WTC11 (cell line): Measurements from ENCODE around the gene TTLL10. TPM values are rescaled to one million over a fixed set of nuclear protein-coding genes. Genes with fewer than 3 reads are reported as not detected.
"Not testable (repeated sequence)": the region's sequence is repeated elsewhere in the genome, so short reads cannot be mapped to it uniquely, and the experiment has no call there.

Experiments used
- ATAC-seq: fragments of 200-7000 bp; cut with Tn5 transposase; 2 replicates; pipeline ENCODE4 v1.10.0; 2021; ENCODE audit warnings: mild to moderate bottlenecking, moderate library complexity
- CTCF ChIA-PET: fragments of 300-600 bp; sonication (Branson Sonifier 250); formaldehyde crosslinking; loops from one replicate; lab custom pipeline; 2021; ENCODE audit warnings: antibody characterized with exemption; lab: Charles Lee
- POLR2A ChIA-PET: fragments of 350-600 bp; sonication (Branson Sonifier 250); formaldehyde crosslinking; loops from one replicate; lab custom pipeline; 2021; ENCODE audit warnings: antibody characterized with exemption; lab: Charles Lee
- DNase-seq: peaks from one replicate; pipeline ENCODE4 v3.0.0; 2021; ENCODE audit warnings: low spot score
- H3K27ac Mint-ChIP-seq: 2 replicates; pipeline ENCODE4 v1.8.0; 2021; ENCODE audit warnings: mixed read lengths
- H3K27me3 Mint-ChIP-seq: 2 replicates; pipeline ENCODE4 v1.8.0; 2021; ENCODE audit warnings: low read depth, mild to moderate bottlenecking, moderate library complexity, mixed read lengths
- H3K36me3 Mint-ChIP-seq: 2 replicates; pipeline ENCODE4 v1.8.0; 2021; ENCODE audit warnings: mixed read lengths
- H3K4me1 Mint-ChIP-seq: 2 replicates; pipeline ENCODE4 v1.8.0; 2022; ENCODE audit warnings: mixed read lengths
- H3K4me3 Mint-ChIP-seq: 2 replicates; pipeline ENCODE4 v1.8.0; 2021; ENCODE audit warnings: mild to moderate bottlenecking, moderate library complexity, mixed read lengths
- H3K9me3 Mint-ChIP-seq: 2 replicates; pipeline ENCODE4 v1.8.0; 2021; ENCODE audit warnings: mixed read lengths
- ATF6 ChIP-seq: sonication (generic); formaldehyde crosslinking; IDR thresholded peaks from 2 replicates; pipeline ENCODE4 v1.8.1; 2023; ENCODE audit warnings: mild to moderate bottlenecking, missing genetic modification reagents
- CBFB ChIP-seq: sonication (generic); formaldehyde crosslinking; IDR thresholded peaks from 2 replicates; pipeline ENCODE4 v1.8.1; 2022; ENCODE audit warnings: mild to moderate bottlenecking, low read depth, missing genetic modification reagents
- CREB1 ChIP-seq: sonication (generic); formaldehyde crosslinking; IDR thresholded peaks from 2 replicates; pipeline ENCODE4 v1.8.0; 2023; ENCODE audit warnings: mild to moderate bottlenecking, missing genetic modification reagents
- CREM ChIP-seq: sonication (generic); formaldehyde crosslinking; IDR thresholded peaks from 2 replicates; pipeline ENCODE4 v1.8.1; 2022; ENCODE audit warnings: mild to moderate bottlenecking, missing genetic modification reagents, moderate library complexity
- CTCF ChIP-seq: fragments of 200-600 bp; IDR thresholded peaks from 2 replicates; pipeline ENCODE4 v1.8.0; 2022; ENCODE audit warnings: antibody characterized with exemption
- E2F1 ChIP-seq: sonication (generic); formaldehyde crosslinking; IDR thresholded peaks from 2 replicates; pipeline ENCODE4 v1.8.0; 2022; ENCODE audit warnings: mild to moderate bottlenecking, missing genetic modification reagents
- ESRRA ChIP-seq: sonication (generic); formaldehyde crosslinking; IDR thresholded peaks from 2 replicates; pipeline ENCODE4 v1.8.1; 2022; ENCODE audit warnings: mild to moderate bottlenecking, missing genetic modification reagents, borderline replicate concordance
- ETV6 ChIP-seq: sonication (generic); formaldehyde crosslinking; IDR thresholded peaks from 2 replicates; pipeline ENCODE4 v1.8.1; 2022; ENCODE audit warnings: mild to moderate bottlenecking, missing genetic modification reagents
- GTF2I ChIP-seq: fragments of 250-450 bp; sonication (Bioruptor Pico); conservative IDR thresholded peaks from 2 replicates; pipeline ENCODE4 v1.4.0; 2021; ENCODE audit warnings: mild to moderate bottlenecking
- NR3C1 ChIP-seq: sonication (generic); formaldehyde crosslinking; conservative IDR thresholded peaks from 2 replicates; pipeline ENCODE4 v1.8.1; 2023; ENCODE audit warnings: low read depth, mild to moderate bottlenecking, missing genetic modification reagents
- OVOL2 ChIP-seq: fragments of 250-450 bp; sonication (Bioruptor Pico); IDR thresholded peaks from 2 replicates; pipeline ENCODE4 v1.9.0; 2021; ENCODE audit warnings: mild to moderate bottlenecking, borderline replicate concordance
- PRRX2 ChIP-seq: fragments of 250-450 bp; sonication (Bioruptor Pico); IDR thresholded peaks from 2 replicates; pipeline ENCODE4 v1.8.0; 2021; ENCODE audit warnings: mild to moderate bottlenecking
- SP1 ChIP-seq: sonication (generic); formaldehyde crosslinking; conservative IDR thresholded peaks from 2 replicates; pipeline ENCODE4 v1.8.1; 2022; ENCODE audit warnings: missing genetic modification reagents
- TCF7 ChIP-seq: sonication (generic); formaldehyde crosslinking; IDR thresholded peaks from 2 replicates; pipeline ENCODE4 v1.8.0; 2022; ENCODE audit warnings: mild to moderate bottlenecking, low read depth, missing genetic modification reagents, moderate library complexity
- USF2 ChIP-seq: sonication (generic); formaldehyde crosslinking; IDR thresholded peaks from 2 replicates; pipeline ENCODE4 v1.8.1; 2023; ENCODE audit warnings: mild to moderate bottlenecking, missing genetic modification reagents, moderate library complexity
- ZNF396 ChIP-seq: fragments of 250-450 bp; sonication (Bioruptor Pico); IDR thresholded peaks from 2 replicates; pipeline ENCODE4 v1.8.0; 2021; ENCODE audit warnings: mild to moderate bottlenecking, moderate library complexity, borderline replicate concordance
- total RNA-seq: library from RNA; stranded (reverse); gene quantifications from 3 replicates; pipeline ENCODE4 v1.2.3, GENCODE V29; 2021
- TF ChIP-seq, protein P1 (sequence below): fragments of 250-450 bp; sonication (Bioruptor Pico); IDR thresholded peaks from 2 replicates; pipeline ENCODE4 v1.9.0; 2021; ENCODE audit warnings: moderate library complexity, mild to moderate bottlenecking, inconsistent platforms, borderline replicate concordance
- TF ChIP-seq, protein P2 (sequence below): sonication (generic); formaldehyde crosslinking; IDR thresholded peaks from 2 replicates; pipeline ENCODE4 v1.8.0; 2022; ENCODE audit warnings: mild to moderate bottlenecking, missing genetic modification reagents

The TTLL10 gene
- total RNA-seq, 1 experiment from 2014 or later: 1.1 TPM

DNA sequence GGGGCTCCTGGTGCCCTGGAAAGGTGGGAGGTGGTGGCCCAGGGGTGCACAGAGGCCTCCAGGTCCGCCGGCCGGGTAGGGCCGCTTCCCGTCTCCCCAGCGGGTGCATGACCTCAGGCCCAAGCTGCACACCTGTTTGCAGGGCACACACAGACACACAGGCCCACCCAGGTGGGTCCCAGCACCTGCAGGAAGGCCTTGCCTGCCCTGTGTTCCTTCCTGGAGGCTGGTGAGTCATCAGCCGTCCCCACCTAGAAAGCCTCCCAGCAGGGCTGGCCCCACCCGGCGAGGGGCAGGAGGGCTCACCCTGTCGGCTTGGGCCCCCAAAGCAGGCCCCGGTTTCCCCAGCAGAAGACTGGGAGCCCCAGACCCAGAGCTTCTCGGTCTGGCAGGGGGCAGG is 23.6 kb upstream of the TTLL10 start (continued):
- TF ChIP-seq, protein P1, sequence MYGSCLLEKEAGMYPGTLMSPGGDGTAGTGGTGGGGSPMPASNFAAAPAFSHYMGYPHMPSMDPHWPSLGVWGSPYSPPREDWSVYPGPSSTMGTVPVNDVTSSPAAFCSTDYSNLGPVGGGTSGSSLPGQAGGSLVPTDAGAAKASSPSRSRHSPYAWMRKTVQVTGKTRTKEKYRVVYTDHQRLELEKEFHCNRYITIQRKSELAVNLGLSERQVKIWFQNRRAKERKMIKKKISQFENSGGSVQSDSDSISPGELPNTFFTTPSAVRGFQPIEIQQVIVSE: no peak
- TF ChIP-seq, protein P2, sequence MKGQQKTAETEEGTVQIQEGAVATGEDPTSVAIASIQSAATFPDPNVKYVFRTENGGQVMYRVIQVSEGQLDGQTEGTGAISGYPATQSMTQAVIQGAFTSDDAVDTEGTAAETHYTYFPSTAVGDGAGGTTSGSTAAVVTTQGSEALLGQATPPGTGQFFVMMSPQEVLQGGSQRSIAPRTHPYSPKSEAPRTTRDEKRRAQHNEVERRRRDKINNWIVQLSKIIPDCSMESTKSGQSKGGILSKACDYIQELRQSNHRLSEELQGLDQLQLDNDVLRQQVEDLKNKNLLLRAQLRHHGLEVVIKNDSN (CRISPR knock-in tag): no peak
- TF ChIP-seq E2F1 (CRISPR knock-in tag) (no peak), CREM (no peak), TCF7 (CRISPR knock-in tag) (no peak), NR3C1 (CRISPR knock-in tag) (no peak)
- TF ChIP-seq, all 79 proteins: peak for 0

- no peak overlapping the region for H3K4me3 Mint-ChIP-seq
- ATAC-seq (no peak), DNase-seq (no peak)
- H3K9me3 Mint-ChIP-seq: peaks cover 28% of the 10 kb centered on the region
- H3K36me3 Mint-ChIP-seq: peaks cover 22% of the 10 kb centered on the region
- no peak overlapping the region for H3K27ac Mint-ChIP-seq
- CTCF ChIA-PET: interaction anchor here (0.8 kb wide), 1 partner anchor 54 kb away, joined by 4 read pairs; no protein-coding TSS in a partner anchor
- H3K27me3 Mint-ChIP-seq: peaks cover 20% of the 10 kb centered on the region
- no peak for TF ChIP-seq ETV6
- TF ChIP-seq CREB1 (CRISPR knock-in tag): no peak
- no peak for TF ChIP-seq OVOL2
- TF ChIP-seq, protein P2 (CRISPR knock-in tag): no peak
- no peak for TF ChIP-seq GTF2I
- no peak for TF ChIP-seq CBFB
- TF ChIP-seq PRRX2: no peak
- TF ChIP-seq ESRRA (CRISPR knock-in tag): no peak
- TF ChIP-seq ATF6 (CRISPR knock-in tag): no peak
- no peak for TF ChIP-seq ZNF396 (CRISPR knock-in tag)
- TF ChIP-seq CTCF: no peak
- no peak for TF ChIP-seq USF2 (CRISPR knock-in tag)
- TF ChIP-seq CREM: no peak
- TF ChIP-seq SP1 (CRISPR knock-in tag): no peak
- TF ChIP-seq, all 79 proteins: peak for 0
- POLR2A ChIA-PET: no interaction called here
- H3K4me1 Mint-ChIP-seq: no peaks in the 10 kb centered on the region
Measured at GRCh38 chr1:1151306-1151705, 22.4 kb upstream of the TTLL10 start.

DNA sequence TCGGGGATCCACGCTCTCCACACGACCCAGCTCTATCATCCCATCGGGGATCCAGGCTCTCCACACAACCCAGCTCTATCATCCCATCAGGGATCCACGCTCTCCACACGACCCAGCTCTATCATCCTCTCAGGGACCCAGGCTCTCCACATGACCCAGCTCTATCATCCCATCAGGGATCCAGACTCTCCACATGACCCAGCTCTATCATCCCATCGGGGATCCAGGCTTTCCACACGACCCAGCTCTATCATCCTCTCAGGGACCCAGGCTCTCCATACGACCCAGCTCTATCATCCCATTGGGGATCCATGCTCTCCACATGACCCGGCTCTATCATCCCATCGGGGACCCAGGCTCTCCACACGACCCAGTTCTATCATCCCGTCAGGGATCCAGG is 21.2 kb upstream of the TTLL10 start:
- H3K4me3 Mint-ChIP-seq, ATAC-seq, H3K4me1 Mint-ChIP-seq, DNase-seq, POLR2A ChIA-PET, CTCF ChIA-PET: not testable (repeated sequence)
- Mint-ChIP-seq H3K27me3 (peaks cover 20% of the 10 kb centered on the region), H3K9me3 (peaks cover 28% of the 10 kb centered on the region), H3K36me3 (peaks cover 22% of the 10 kb centered on the region), H3K27ac (peak overlapping the region; percentile 27; the same call in 1 of the 2 replicates)

GRCh38 chr1:1153215-1153614 is 20.5 kb upstream of the TTLL10 start:
- CTCF ChIA-PET, ATAC-seq, POLR2A ChIA-PET, DNase-seq, H3K4me3 Mint-ChIP-seq, H3K4me1 Mint-ChIP-seq: not testable (repeated sequence)
- Mint-ChIP-seq H3K36me3 (peaks cover 22% of the 10 kb centered on the region), H3K27ac (peak overlapping the region; percentile 35; the same call in 1 of the 2 replicates), H3K9me3 (peaks cover 28% of the 10 kb centered on the region), H3K27me3 (peaks cover 20% of the 10 kb centered on the region)
